Iris pigment epithelial cell (primary cell): Measurements from ENCODE around the gene RAB8A.
"Not testable (repeated sequence)": the region's sequence is repeated elsewhere in the genome, so short reads cannot be mapped to it uniquely, and the experiment has no call there.

Experiments used
- DNase-seq: peaks from one replicate; pipeline ENCODE4 v3.0.0-alpha.2; 2011; ENCODE audit warnings: low read depth

Gene RAB8A

DNA sequence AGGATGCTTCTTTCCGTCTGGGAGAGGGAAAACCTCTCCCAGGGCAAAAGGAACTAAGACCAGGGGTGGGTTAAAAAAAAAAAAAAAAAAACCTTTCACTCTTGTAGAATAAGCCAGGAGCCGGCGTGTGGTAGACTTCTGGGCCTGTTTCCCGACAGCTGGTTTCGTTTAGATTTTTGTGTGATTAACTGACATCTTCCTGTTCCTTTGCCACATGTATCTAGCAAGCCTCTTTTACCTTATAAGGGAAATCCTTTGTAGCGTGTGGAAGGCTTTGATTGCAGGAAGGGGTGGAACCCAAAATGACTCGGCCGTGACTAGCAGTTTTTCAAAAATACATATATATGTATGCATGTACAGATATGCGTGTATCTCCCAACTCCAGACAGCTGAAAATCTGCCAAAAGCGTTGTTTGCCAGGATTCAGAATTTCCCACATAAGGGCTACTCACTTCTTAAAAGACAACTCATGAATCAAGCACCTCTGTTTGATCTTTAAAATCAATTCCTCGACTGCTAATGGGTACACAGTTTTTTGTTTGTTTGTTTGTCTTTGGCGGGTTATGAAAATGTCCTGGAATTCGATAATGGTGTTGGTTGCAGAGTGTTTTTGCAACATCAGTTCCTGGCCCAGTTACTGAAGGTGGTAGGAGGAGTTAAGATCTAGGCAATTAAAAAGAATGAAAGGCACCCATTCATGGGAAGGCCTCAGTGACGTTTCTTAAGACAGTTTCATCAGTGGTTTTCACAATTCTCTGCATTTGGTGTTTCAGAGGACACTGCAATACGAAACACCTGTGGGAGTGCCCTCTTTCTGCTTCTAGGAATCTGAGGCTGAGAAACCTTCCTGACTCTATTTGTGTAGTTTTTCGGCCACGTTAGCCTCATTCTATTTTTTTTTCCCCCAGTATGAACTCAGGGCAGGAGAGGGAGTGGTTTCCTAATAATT is 32.7 kb upstream of the RAB8A start:
- peak; percentile 97 for DNase-seq

DNA sequence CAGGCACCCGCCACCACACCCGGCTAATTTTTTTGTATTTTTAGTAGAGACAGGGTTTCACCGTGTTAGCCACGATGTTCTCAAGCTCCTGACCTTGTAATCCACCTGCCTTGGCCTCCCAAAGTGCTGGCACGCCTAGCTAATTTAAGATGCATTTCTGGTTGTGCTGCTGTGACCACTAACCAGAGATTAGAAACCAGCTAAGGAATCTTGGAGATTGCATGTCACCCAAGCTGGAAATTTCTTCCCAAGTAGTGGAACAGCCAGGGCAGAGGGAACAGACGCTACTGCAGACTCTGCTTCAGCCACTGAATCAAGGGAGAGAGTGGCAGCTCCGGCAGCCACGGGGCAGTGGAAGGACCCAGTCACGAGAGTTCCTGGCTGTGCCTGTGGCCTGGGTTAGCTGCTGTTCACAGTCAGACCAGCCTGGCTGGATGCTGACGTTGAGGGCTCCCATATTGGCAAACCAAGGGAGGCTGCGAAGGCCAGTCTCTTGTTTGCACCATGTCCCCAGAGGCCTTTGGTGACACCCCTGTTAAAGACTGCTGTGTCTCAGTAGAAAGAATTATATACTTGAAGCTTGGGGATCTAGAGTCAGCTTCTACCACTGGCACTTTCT is 27.5 kb upstream of the RAB8A start:
- no peak for DNase-seq

DNA sequence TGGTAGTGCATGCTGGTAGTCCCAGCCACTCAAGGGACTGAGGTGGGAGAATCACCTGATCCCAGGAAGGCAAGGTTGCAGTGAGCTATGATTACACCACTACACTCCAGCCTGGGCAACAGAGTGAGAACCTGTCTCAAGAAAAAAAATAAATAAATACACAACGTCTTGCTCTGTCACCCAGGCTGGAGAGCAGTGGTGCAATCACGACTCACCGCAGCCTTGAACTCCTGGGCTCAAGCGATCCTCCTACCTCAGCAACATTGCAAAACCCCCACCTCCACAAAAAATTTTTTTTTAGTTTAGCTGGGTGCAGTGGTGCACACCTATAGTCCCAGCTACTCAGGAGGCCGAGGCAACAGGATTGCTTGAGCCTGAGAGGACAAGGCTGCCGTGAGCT is 26.6 kb upstream of the RAB8A start:
- peak; percentile 36 for DNase-seq

DNA sequence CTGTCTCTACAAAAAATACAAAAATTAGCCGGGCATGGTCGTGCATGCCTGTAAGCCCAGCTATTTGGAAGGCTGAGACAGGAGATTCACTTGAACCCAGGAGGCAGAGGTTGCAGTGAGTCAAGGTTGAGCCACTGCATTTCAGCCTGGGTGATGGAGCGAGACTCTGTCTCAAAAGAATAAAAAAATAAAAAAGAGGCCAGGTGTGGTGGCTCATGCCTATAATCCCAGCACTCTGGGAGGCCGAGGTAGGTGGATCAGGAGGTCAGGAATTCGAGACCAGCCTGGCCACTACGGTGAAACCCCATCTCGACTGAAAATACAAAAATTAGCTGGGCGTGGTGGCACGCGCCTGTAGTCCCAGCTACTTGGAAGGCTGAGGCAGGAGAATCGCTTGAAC is 24.3 kb upstream of the RAB8A start:
- DNase-seq = not testable (repeated sequence)

DNA sequence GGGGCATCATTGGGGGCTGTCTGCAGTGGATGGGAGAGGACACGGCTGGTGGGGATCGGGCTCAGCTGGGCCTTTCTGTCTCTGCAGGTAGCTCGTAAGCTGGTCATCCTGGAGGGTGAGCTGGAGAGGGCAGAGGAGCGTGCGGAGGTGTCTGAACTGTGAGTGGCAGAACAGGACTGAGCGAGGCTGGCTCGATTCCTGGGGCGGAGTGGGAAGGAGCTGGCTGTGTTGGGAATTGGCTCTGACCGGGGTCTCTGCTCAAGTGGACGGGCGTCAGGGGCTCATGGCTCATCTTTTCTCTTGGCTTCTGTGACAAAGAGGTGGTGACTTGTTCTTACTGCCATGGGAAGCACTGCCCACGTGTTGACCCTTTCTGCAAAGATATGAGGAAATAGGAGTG is 23.7 kb upstream of the RAB8A start:
- DNase-seq = no peak

DNA sequence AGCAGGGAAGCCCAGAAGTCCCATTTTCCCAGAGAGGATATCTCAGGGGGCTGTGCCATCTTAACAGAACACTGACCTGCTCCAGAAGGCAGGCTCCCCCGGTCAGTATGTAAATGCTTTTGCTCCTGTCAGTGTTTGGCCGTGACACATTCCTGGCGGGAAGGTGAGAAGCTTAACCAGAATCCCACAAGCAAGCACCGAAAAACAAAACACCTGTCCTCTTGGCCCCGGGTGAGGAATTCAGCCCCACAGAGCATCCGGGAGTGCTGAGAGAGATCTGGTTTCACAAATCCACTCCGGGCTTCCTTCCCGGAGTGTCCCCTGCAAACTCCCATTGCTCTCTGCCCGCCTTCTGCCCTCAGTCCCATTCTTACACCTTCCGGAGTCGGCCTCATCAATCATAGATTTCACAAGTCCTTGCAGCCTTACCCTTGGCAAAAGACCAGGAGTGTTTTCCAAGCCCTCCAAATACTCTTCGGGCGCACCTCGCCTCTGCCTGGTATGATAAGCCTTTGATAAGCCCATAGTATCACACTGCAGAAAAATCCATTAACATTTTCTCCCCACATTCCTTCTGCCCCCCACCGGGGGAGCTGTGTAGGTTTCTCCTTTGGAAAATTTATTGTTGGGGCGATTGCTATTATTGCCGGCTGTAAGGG is 23.2 kb upstream of the RAB8A start:
- no peak for DNase-seq

DNA sequence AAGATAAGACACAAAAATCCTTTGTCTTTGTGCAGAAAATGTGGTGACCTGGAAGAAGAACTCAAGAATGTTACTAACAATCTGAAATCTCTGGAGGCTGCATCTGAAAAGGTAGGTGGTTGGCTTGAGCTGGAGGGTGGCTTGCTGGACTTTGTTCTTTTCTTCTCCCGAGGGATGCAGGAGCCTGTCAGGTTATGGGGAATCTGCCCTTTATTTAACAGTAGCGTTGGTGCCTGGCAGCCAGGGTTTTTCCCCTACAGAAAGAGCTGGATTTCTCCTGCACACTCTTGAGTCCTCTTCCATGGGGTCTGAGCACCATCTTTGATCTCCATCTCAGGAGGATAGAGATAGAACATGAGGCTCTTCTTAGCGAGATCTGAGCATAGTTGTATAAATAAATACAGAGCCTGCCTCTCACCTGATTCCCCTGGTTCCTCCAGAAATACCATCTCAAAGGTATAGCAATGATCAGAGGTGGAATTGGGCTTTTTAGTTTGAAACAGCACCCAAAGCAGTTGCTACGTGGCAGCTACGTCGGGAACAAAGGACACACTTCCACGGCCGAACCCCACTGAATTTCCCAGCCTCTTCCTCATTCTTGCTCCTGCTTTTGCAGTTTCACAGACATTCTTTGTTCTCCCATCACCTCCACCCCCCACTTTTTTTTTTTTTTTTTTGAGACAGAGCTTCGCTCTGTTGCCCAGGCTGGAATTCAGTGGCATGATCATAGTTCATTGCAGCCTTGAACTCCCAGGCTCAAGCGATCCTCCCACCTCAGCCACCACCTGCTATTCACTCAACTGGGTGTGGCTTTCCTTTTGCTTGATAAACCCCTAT is 22.5 kb upstream of the RAB8A start:
- no peak for DNase-seq

DNA sequence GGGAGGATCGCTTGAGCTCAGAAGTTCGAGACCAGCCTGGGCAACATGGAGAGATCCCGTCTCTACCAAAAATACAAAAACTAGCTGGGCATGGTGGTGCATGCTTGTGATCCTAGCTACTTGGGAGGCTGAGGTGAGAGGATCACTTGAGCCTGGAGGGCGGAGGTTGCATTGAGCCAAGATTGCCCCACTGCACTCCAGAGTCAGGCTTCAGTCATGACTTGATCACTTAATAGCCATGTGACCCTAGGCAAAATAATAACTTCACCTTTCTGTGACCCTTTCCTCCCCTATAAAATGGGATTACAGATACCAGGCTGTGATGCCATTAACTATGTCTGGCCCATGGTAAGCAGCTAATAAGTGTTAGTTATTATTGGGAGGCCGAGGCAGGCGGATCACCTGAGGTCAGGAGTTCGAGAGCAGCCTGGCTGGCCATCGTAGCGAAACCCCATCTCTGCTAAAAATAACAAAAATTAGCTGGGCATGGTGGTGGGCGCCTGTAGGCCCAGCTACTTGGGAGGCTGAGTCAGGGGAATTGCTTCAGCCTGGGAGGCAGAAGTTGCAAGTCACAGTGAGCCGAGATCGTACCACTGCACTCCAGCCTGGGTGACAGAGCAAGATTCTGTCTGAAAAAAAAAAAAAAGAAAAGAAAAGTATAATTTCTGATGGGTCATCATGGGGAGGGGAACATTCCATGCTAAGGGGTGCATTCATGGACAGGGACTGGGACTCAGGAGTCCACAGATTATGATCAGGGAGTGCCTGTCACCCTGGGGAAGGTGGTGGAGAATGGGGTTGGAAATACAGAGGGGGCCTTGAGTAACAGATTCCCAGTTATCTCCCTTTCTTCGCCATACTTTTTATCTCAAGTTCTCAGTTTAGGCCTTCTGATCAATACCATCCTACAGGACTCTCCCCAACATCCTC is 19.9 kb upstream of the RAB8A start:
- DNase-seq = no peak

DNA sequence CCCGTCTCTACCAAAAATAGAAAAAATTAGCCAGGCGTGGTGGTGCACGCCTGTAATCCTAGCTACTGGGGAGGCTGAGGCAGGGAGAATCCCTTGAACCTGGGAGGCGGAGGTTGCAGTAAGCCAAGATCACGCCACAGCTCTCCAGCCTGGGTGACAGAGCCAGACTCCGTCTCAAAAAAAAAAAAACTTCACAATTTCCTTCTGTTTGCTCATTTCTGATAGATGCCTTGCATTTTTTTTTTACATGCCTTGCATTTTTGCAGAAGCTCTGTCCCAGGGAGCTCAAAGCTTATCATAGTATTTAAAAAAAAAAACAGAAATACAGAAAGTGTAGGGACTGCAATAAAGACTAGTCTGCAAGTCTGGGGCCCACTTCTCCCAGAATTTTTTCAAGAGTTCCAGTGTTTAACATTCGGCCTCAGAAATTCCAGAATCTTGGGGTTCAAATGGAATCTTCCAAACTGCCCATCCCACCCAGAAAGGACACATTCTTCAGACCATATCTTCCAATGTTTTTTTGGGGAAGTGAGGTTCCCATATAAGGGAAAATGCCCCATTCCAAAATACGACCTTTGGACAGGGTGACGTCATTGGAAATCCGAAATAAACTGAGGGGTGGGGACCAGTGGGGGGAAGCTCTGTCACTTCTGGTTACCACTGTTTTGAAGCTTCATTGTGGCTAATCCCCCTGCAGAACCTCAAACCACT is 17.2 kb upstream of the RAB8A start:
- no peak for DNase-seq

DNA sequence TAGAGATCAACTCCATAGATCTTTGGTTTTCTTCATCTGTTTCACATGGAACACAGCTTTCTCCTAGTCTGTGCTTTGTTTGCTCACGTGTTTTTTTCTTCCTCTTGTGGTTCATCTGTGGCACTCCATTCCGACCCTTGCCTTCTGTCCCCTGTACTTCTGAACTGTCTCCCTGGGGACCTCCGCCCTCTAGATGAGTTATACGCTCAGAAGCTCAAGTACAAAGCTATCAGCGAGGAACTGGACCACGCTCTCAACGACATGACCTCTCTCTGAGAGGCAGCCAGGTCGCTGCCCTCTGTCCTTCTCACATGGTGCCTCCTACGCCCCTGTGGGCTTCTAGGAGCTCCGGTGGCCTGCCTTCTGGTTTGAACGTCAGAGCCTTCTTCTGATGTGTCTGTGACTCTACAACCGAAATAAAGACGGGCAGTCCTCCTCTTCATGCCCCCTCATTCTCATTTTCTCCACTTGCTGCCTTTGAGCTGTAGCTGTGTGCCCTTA is 16.6 kb upstream of the RAB8A start:
- no peak for DNase-seq

DNA sequence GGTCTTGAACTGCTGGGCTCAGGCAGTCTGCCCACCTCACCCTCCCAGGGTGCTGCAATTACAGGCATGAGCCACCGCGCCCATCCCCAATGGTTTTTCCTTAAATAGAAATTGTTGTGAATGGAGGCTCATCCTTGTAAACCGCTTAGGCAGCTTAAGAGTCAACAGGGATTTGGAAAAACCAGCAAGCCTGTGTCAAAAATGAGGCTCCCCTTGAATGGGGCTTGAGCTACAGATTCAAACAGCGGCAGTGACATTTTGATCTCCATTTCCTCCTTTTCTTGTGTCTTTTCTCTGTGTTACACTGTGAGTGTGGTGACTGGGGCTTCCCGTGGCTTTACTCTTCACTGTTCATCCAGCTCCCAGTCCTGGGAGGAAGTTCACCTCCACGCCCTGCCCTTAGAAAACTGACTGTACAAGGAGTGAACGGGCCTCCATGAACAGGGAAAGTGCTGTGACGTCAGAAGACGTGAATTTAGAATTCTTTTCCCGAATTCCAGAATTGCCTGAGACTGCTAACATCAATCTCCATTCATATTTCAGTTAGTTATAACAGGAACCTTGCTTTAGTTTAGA is 15.3 kb upstream of the RAB8A start:
- no peak for DNase-seq

DNA sequence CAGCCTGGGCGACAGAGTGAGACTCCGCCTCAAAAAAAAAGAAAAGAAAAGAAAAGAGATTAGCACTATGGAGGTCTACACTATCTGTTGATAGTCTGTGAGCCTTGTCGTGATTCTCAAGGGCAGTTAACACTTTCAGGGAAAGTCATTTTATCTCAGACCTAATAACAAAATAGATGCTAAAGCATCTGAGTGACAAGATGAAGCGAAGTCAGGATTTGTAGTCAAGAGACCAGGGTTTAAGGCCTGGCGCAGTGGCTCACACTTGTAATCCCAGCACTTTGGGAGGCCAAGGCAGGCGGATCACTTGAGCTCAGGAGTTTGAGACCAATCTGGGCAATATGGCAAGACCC is 13.3 kb upstream of the RAB8A start:
- no peak for DNase-seq

DNA sequence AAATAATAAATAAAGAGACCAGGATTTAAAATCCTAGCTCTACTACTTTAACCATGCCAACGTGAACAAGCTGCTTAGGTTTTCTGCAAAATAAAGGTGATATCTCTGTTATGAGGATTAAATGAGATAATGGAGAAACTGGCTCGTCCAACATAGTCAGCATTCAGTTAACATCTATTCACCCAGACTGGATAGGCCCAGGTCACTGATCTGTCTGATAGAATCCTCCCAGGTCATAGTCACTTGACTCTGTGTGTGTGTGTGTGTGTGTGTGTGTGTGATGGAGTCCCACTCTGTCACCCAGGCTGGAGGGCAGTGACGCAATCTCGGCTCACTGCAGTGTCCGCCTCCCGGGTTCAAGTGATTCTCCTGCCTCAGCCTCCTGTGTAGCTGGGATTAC is 12.9 kb upstream of the RAB8A start:
- no peak for DNase-seq

DNA sequence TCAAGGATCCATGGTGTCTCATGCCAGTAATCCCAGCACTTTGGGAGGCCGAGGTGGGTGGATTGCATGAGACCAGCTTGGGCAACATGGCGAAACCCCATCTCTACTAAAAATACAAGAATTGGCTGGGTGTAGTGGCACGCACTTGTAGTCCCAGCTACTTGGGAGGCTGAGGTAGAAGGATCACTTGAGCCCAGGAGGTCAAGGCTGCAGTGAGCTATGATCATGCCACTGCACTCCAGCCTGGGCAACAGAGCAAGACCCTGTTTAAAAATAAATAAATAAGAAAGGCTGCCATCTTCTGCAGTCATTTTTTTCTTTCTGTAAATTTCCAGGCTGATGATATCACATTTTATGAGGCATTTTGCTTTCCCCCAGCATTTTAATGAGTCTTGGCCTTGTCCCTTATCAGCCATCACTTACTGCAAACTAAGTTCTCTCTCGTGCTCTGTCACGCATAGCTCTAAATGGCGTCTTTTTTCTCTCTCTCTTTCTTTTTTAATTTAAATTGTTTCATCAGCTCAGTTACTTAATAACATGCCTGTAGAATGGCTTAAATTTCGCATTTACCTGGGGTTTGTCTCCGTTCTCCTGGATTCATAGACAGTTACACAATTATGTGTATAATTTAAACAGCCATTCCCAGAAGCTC is 12.2 kb upstream of the RAB8A start:
- not testable (repeated sequence) for DNase-seq

DNA sequence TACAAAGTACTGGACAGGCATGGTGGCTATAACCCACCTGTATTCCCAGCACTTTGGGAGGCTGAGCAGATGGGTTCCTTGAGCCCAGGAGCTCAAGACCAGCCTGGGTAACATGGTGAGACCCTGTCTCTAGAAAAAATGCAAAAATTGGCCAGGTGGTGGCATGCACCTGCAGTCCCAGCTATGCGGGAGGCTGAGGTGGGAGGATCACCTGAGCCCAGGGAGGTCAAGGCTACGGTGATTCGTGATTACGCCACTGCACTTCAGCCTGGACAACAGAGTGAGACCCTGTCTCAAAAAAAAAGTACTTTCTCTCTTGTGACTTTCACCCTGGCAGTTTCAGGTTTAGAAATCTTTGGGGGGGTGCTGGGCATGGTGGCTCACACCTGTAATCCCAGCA is 11.2 kb upstream of the RAB8A start:
- no peak for DNase-seq

DNA sequence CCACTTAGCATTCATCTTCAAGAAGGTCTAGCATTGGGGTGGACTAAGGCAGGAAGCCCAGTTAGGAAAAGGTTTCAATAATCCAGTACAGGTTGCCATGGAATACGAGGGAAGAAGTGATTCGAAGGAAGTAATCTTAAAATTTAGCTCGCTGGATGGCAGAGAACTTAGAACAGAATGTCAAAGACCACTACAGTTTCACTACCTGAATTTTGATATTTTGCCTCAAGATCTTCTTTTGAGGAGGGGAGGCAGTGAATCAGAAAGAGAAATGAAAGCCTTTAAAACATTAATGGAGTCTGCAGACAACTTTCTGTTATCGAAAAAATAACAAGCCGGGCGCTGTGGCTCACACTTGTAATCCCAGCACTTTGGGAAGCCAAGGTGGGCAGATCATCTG is 7.0 kb upstream of the RAB8A start:
- DNase-seq = no peak

DNA sequence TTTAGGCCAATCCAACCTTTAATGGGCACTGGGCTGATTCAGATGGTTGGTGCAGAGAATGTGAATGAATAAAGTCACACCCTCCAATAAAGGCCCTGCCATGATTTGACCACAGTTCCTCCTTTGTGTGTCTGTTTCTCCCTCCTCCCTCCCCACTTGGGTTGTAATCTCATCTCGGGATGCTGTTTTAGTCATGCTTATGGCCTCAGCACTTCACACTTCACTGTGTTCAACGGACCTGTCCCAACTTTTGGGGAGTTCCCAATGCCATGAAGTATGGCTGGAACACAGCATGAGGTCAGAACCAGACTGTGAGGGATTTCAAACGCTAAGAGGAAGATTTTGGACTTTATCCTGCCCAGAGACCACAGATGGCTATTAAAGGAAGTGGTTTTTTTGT is 5.6 kb upstream of the RAB8A start:
- DNase-seq = peak; percentile 46

DNA sequence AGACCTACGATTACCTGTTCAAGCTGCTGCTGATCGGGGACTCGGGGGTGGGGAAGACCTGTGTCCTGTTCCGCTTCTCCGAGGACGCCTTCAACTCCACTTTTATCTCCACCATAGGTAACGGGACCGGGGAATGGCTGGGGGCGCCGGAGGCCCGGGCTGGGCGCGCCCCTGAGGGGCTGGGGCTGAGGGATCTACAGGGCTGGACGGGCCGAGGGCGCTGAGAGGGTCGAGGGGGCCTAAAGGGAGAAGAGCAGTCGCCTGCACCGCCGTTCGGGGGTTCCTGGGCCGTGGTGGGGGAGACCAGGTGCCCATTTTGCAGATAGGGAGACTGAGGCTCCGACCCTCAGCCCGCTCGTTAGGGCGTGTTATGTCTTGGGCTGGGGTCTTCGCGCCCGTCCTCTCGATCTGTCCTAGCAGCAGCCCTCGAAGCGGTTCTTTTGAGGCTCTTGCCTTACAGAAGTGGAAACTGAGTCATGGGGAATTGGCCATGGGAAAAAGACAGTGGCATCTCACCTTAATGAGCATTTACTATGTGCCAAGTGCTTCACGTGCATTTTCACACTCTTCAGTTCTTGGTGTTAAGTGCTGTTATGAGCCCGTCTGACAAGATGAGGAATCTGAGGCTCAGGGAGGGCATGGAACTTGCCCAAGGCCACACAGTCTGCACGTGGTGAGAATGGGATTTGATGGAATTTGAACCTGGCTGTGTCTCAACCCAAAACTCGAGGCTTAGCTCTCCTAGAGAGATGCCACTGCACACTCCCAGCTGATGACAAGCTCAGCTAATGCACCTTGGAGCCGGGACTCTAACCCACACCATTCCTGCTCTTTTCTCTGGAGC is 442 bp downstream of the RAB8A start:
- no peak for DNase-seq
